ENCODE measurements around the gene CYTL1. TPM values are rescaled to one million over a fixed set of nuclear protein-coding genes. Genes with fewer than 3 reads are reported as not detected.
A peak's percentile ranks its signal among the peaks of the same experiment; 100 is the strongest.

The CYTL1 gene
- total RNA-seq, 1 experiment from 2014 or later, result not detected

DNA sequence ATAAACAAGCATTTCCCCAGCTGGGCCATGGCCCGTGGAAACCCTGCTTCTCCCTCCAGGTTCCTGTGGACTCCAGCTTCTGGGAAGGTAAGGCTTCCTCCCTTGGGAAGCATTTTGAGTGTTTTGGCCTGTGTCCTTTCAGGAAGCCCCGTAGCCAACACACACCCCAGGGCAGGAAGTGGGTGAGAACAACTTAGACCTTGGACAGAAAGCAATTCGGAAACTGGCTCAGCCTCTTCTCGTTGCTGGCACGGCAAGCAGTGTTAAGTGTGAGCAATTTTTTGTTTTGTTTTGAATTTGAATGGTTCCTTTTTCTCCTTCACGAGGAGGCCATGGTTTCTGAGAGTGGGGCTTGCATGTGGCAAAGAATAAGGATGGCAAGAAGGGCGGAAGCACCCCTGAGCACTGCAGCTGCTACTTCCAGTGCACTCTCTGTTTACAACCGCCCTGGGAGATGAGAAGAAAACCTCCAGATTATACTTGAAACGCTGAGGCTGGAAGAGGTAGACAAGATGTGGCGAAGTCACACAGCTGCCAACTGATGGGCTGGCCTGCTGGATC lies 14.1 kb upstream of the CYTL1 start:
- H3K79me2 ChIP-seq (ENCODE audit: low read length), result no peaks in the 10 kb centered on the region
- DNase-seq (no peak), ATAC-seq (no peak)
- BruUV-seq (replicated peaks), result no TSS peak
- no peaks in the 10 kb centered on the region; the same call in 1 of the 2 replicates for H3K27me3 ChIP-seq (ENCODE audit: low read length)
- intact Hi-C loops (cut with micrococcal nuclease), result no loop called here
- H3K9me3 ChIP-seq (ENCODE audit: low read length), result no peaks in the 10 kb centered on the region
- ChIA-PET POLR2A (ENCODE audit: unreplicated experiment) (no interaction called here), CTCF (no interaction called here)
- no peak overlapping the region for H3K27ac ChIP-seq (ENCODE audit: low read length)
- H3K4me1 ChIP-seq (ENCODE audit: insufficient read depth, low read length), result peaks cover 13% of the 10 kb centered on the region
- TF ChIP-seq EZH2phosphoT487 (IDR thresholded peaks at IDR 0.05; ENCODE audit: borderline replicate concordance, low read length) (no peak), EZH2 (IDR thresholded peaks at IDR 0.05; ENCODE audit: low read length, unreplicated experiment) (no peak)
- TF ChIP-seq, protein P1, sequence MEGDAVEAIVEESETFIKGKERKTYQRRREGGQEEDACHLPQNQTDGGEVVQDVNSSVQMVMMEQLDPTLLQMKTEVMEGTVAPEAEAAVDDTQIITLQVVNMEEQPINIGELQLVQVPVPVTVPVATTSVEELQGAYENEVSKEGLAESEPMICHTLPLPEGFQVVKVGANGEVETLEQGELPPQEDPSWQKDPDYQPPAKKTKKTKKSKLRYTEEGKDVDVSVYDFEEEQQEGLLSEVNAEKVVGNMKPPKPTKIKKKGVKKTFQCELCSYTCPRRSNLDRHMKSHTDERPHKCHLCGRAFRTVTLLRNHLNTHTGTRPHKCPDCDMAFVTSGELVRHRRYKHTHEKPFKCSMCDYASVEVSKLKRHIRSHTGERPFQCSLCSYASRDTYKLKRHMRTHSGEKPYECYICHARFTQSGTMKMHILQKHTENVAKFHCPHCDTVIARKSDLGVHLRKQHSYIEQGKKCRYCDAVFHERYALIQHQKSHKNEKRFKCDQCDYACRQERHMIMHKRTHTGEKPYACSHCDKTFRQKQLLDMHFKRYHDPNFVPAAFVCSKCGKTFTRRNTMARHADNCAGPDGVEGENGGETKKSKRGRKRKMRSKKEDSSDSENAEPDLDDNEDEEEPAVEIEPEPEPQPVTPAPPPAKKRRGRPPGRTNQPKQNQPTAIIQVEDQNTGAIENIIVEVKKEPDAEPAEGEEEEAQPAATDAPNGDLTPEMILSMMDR (conservative IDR thresholded peaks at IDR 0.05; ENCODE audit: low read depth, low read length), result no peak
- no peaks in the 10 kb centered on the region for H4K20me1 ChIP-seq (ENCODE audit: low read length)
- H3K4me3 ChIP-seq (ENCODE audit: low read length), result no peak overlapping the region
- no peaks in the 10 kb centered on the region for H3K36me3 ChIP-seq (ENCODE audit: low read depth, low read length)
- H3K9me2 ChIP-seq (replicated peaks; ENCODE audit: low read length), result no peaks in the 10 kb centered on the region
- H3K4me2 ChIP-seq (ENCODE audit: low read length), result no peak overlapping the region
- no peaks in the 10 kb centered on the region for H3F3A ChIP-seq (ENCODE audit: low read length, unreplicated experiment)
- H2AFZ ChIP-seq (ENCODE audit: low read length), result 0 out of 2 replicates have a peak overlapping the region, but pooled peaks have one; percentile 38
- H3K9ac ChIP-seq (ENCODE audit: low read length), result no peak overlapping the region

DNA sequence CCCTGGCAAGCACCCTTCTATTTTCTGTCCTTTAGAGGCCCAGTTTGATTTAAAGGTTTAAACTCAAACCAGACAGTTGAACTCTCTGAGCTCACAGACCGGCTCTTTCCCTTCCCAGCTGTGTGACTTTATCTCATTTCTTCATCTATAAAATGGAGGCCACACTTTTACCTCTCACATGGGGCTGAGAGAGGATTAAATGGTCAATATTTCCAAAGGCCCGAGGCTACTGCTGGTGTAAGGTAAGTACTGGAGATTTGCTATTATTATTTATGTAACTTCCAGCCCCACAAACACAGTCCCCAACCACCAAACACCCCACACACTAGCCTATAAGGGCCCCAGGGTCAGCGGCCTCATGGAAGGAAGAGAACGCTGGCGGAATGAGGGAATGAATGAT lies 13.6 kb upstream of the CYTL1 start:
- H3K4me1 ChIP-seq (ENCODE audit: insufficient read depth, low read length), result peaks cover 9% of the 10 kb centered on the region
- intact Hi-C loops (cut with micrococcal nuclease), result no loop called here
- no peaks in the 10 kb centered on the region for H3K36me3 ChIP-seq (ENCODE audit: low read depth, low read length)
- no peaks in the 10 kb centered on the region for H3K79me2 ChIP-seq (ENCODE audit: low read length)
- H3K4me2 ChIP-seq (ENCODE audit: low read length), result no peak overlapping the region
- H3K27ac ChIP-seq (ENCODE audit: low read length), result no peak overlapping the region
- H3K9me3 ChIP-seq (ENCODE audit: low read length), result no peaks in the 10 kb centered on the region
- no peaks in the 10 kb centered on the region; the same call in 1 of the 2 replicates for H3K27me3 ChIP-seq (ENCODE audit: low read length)
- H3K9ac ChIP-seq (ENCODE audit: low read length), result no peak overlapping the region
- no peak for TF ChIP-seq EZH2phosphoT487 (IDR thresholded peaks at IDR 0.05; ENCODE audit: borderline replicate concordance, low read length)
- TF ChIP-seq, protein P1 (conservative IDR thresholded peaks at IDR 0.05; ENCODE audit: low read depth, low read length), result no peak
- no peak for TF ChIP-seq EZH2 (IDR thresholded peaks at IDR 0.05; ENCODE audit: low read length, unreplicated experiment)
- no peak overlapping the region for H2AFZ ChIP-seq (ENCODE audit: low read length)
- POLR2A ChIA-PET (ENCODE audit: unreplicated experiment), result no interaction called here
- BruUV-seq (replicated peaks), result no TSS peak
- no peak overlapping the region for H3K4me3 ChIP-seq (ENCODE audit: low read length)
- H3F3A ChIP-seq (ENCODE audit: low read length, unreplicated experiment), result no peaks in the 10 kb centered on the region
- no peaks in the 10 kb centered on the region for H3K9me2 ChIP-seq (replicated peaks; ENCODE audit: low read length)
- ATAC-seq (no peak), DNase-seq (no peak)
- CTCF ChIA-PET, result no interaction called here
- H4K20me1 ChIP-seq (ENCODE audit: low read length), result no peaks in the 10 kb centered on the region

DNA sequence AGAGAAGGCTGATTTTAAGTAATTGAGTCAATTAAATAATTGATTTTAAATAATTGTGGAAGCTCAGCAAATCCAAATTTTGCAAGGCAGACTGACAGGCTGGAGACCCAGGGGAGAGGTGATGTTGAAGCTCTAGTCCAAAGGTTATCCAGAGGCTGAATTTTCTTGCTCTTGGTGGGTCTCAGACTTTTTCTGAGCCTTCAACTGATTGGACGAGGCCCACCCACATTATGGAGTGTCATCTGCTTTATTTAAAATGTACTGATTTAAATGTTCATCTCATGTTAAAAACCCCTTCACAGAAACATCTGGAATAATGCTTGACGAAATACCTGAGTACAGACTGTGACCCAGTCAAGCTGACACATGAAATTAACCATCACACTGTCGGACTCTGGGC lies 11.7 kb upstream of the CYTL1 start:
- POLR2A ChIA-PET (ENCODE audit: unreplicated experiment), result no interaction called here
- TF ChIP-seq EZH2 (IDR thresholded peaks at IDR 0.05; ENCODE audit: low read length, unreplicated experiment) (no peak), EZH2phosphoT487 (IDR thresholded peaks at IDR 0.05; ENCODE audit: borderline replicate concordance, low read length) (no peak)
- TF ChIP-seq, protein P1 (conservative IDR thresholded peaks at IDR 0.05; ENCODE audit: low read depth, low read length), result no peak
- no peaks in the 10 kb centered on the region for H3K79me2 ChIP-seq (ENCODE audit: low read length)
- ATAC-seq, result no peak
- no peaks in the 10 kb centered on the region for H3K36me3 ChIP-seq (ENCODE audit: low read depth, low read length)
- intact Hi-C loops (cut with micrococcal nuclease), result no loop called here
- no peaks in the 10 kb centered on the region for H3F3A ChIP-seq (ENCODE audit: low read length, unreplicated experiment)
- H3K27me3 ChIP-seq (ENCODE audit: low read length), result peaks cover 5% of the 10 kb centered on the region
- no peaks in the 10 kb centered on the region for H3K4me1 ChIP-seq (ENCODE audit: insufficient read depth, low read length)
- no peak overlapping the region for H3K4me2 ChIP-seq (ENCODE audit: low read length)
- no peaks in the 10 kb centered on the region for H4K20me1 ChIP-seq (ENCODE audit: low read length)
- no peak for DNase-seq
- no peaks in the 10 kb centered on the region for H3K9me2 ChIP-seq (replicated peaks; ENCODE audit: low read length)
- no peak overlapping the region for H3K4me3 ChIP-seq (ENCODE audit: low read length)
- no peaks in the 10 kb centered on the region for H3K9me3 ChIP-seq (ENCODE audit: low read length)
- CTCF ChIA-PET, result no interaction called here
- H3K27ac ChIP-seq (ENCODE audit: low read length), result no peak overlapping the region
- H2AFZ ChIP-seq (ENCODE audit: low read length), result no peak overlapping the region
- no peak overlapping the region for H3K9ac ChIP-seq (ENCODE audit: low read length)
- no TSS peak for BruUV-seq (replicated peaks)

Data from PC-3 (cell line).